Hematopoietic multipotent progenitor cell treated with erythropoietin and hydrocortisone succinate and interleukin-3 and kit ligand, for 15 days (in vitro differentiated cells): ENCODE data around the gene ZNF598.

Experiments used
- DNase-seq: peaks from one replicate; pipeline ENCODE4 v3.0.0-alpha.2; 2015; ENCODE audit warnings: low spot score

The ZNF598 gene

DNA sequence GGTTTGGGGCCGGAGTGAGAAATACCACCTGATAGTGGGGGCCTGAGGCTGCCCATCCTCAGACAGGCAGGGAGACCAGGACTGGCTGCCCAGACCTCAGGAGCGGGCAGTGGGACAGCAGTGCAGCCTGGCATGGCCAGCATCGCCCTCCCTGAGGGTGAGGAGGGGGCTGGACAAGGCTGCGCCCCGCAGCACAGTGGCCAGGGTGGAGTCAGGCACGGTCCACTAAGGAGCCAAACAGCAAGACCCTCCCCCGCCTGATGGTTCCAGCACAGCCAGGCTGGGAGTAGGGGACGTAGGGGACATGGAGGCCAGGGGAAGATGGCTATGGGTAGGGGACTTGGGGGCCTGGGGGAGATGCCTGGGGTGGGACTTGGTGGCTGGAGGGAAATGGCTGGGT lies 3.3 kb downstream of the ZNF598 start:
- no peak for DNase-seq

GRCh38 chr16:2005646-2006045 lies 4.0 kb downstream of the ZNF598 start:
- peak; percentile 58 for DNase-seq

DNA sequence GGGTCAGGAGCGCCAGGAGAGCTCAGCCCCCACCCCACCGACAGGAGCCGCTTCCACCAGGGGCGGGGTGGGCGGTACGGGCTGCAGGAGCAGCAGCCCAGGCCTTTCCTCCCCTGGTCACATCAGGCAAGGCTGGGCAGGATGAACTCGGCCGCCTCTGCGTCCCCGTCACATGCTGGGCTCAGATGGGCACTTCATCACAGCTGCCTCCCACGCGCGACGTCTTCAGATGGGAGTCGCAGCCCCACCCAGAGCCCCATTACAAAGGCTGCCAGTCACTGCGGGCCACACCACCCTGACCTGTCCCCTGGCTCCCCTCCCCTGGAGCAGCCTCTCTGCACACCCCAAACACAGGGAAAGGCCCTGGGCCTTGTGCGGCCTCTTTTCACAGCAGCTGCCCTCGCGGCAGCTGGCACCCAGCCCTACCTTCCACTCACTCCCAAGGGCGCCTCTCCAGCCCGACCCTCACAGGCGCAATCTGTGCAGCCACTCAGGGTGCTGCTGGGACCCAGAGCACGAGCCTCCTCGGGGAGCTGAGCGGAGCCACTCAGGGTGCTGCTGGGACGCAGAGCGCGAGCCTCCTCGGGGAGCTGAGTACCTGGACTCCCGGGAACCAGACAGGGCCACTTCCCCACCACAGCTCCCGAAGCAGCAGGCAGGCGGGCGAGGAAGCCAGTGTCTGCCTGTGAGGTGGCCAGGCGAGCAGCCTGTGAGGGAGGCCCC lies 4.7 kb downstream of the ZNF598 start:
- no peak for DNase-seq

- peak; percentile 92 for DNase-seq
Measured at GRCh38 chr16:2003827-2004641, 5.6 kb downstream of the ZNF598 start.

DNA sequence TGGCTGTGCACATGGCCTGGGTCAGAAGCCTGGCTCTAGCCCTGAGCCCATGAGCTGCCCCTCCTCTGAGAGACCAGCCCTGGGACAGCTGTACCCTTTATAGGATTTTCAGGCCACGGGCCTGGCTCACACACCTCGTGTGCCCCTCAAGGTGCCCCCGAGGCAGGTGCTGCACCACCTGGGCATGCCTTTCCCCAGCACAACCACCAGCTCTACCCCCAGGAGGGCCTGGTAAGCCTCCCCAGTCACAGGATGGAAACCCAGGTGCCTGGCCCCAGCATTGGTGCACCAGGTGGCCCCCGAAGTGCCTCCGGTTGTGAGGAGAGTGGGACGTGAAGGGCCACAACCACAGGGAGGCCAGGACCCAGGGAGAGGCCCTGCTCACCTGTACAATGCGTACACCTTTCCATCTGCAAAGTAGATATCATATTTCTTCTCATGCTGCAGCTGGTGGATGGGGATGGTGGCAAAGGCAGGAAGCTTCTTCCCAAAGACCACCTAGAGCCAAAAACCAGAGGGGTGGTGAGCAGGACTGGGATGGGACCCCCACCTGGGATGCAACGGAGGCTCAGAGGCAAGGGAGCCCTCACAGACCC lies 6.3 kb downstream of the ZNF598 start:
- DNase-seq: no peak

DNA sequence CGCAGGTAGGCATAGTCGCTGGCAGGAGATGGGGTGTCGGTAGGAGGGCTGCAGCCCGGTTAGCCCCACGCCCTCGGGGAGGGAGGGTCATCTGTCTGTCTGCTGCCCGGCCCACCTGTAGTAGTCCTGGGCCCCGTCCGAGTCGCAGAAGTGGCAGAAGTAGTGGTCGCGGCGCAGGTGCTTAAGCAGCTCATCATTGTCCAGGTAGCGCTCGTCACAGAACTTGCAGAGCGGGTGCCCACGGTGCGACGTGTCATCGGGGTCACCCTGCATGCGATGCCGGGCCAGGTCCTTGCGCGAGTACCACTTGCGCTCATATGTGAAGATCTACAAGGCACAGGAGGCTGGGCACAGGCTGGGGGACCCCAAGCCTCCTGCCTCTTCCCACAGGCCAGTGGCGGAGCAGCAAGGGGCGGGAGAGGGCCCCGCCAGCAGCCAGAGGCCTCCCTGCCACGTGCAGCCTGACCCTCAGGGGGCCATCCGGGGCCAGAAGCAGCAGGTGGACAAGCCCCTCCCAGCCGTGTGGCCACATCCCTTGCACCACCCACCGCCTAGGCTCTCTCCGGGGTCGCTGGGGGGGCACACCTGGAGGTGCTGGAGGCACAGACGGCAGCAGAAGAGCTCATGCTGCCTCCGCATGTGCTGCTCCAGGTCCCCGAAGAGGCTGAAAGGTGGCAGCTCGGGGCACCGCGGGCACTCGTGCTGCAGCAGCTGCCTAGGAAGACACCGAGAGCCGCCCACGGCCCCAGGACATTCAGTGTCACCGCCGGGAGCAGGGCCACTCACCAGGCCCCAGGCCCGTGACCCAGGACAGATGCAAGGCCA lies 7.0 kb downstream of the ZNF598 start:
- DNase-seq: no peak

DNA sequence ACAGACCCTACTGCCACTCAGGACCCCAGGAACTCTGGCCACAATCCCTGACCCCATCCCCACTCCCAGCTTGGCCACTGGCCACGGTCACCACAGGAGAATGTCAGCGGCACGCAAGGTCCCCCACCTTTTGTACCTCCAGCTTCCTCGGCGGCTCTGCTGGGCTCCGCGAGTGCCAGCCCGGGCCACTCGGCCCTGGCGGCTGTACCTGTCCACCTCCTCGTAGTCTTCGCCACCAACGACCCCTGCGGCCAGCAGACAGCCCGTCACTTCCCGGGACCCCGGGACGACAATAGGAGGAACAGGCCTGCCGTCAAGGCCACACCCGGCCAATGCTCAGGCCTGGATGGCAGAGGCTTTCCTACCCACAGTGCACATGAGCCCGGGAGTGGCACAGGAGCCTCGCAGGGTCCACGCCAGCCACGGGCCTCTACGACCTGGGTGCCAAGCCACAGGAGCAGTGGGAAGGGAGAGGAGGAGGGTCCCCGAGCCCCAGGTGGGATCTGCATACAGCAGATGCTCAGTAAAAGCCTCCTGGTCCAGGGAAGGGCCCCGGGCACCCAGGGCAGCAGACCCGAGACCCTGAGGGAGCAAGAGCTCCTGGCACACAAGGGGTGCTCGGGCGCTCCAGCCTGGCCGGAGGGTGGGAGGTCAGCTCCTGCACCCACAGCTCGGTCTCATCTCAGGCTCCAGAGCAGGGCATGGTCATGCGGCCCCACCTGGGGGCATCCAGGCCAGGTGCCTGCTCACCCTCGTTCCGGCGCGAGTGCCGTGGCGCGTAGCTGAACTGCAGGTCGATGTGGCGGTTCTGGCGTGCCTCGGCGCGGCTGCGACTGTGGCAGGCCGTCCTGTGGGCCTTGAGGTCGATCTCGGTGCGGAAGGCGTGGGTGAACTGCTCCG lies 7.9 kb downstream of the ZNF598 start:
- DNase-seq: no peak

- DNase-seq: no peak
Measured at GRCh38 chr16:2001035-2001434, 8.6 kb downstream of the ZNF598 start.

DNA sequence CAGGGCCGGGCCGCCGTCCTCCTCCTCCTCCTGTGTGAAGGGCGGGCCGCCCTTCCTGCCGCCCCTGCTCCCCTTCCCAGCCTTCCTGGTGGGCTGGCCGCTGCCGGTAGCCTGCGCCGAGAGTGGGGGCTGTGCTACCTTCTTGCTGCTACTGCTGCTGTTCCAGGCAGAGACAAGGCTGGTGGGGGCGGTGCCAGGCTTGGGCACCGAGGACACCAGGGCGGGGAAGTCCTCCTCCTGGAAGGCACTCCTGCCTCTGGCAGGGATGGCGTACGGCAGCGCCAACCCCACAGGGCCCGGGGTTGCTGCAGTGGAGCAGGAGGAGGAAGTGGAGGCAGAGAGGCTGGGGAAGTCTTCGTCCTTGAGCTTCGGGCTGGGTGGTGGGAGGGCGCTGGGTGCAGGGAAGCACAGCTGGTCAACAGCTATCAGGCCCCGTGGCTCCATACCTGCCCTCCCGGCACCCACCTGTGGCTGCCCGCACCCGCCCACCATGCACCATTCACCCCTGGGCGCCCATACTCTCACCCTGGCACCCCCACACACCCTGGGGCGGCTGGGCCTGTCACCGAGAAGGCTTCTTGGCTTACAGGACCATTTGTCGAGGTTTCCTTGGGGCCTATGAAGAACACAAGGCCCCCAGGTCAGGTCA lies 9.6 kb downstream of the ZNF598 start:
- DNase-seq: no peak

- DNase-seq: no peak
Measured at GRCh38 chr16:1998852-1999801, 10.5 kb downstream of the ZNF598 start.

DNA sequence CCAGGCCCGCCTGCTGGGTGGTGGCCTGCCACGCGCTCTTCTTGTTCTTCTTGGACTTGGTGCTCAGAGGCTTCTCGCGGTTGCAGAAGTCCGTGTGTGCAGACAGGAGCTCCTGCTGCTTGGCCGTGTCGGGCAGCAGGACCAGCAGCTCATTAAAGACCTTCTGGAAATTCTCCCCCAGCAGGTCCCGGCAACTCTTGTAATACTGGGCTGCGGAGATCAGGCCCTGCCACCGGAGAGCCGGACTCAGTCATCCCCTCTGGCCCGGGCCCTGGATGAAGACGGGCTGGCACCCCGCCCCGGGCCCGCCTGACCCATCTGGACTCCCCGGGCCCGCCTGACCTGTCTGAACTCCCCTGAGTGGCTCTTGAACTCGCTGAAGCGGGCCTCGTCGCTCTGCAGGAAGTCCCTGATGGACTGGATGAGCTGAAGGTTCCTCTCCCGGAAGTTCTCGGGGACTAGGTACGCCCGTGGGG lies 11.2 kb downstream of the ZNF598 start:
- no peak for DNase-seq

DNA sequence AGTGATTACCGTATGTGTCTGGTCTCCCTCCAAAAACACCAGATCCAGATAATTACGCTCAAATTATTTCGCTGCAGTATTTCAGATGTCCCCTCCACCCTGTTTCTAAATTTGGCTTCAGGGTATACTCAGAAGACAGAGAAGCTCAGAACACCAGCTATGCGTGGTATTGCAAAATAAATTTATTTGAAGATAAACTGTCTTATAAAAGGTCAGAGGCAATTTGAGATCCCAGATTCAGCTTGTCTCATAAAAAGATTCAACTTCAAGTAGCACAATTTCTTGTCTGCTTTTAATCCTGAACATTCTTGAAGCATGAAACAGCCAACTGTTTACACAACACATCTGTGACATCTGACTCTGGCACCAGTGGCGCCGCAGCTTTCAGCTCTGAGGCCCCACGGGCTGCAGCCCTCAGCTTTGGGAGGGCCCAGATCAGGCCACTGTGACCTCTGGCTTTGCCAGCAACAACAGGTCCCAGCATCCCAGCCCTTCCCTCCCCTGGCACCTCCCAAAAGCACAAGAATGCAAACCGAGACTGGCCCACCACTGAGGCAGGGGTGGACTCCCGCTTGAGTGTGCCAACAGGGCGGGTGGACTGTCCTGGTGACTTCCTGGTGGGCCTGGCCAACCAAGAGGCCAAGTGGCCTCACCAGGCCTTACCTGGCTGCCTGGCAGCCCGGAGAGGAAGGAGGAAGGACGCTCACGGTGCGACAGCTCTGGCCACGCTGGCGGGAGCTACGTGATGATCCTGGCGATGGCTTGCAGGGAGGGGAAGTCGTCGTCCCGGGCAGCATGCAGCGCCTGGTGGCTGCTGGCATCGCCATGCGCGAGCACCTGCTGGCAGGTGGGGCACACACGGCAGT lies 11.9 kb downstream of the ZNF598 start:
- DNase-seq: no peak

DNA sequence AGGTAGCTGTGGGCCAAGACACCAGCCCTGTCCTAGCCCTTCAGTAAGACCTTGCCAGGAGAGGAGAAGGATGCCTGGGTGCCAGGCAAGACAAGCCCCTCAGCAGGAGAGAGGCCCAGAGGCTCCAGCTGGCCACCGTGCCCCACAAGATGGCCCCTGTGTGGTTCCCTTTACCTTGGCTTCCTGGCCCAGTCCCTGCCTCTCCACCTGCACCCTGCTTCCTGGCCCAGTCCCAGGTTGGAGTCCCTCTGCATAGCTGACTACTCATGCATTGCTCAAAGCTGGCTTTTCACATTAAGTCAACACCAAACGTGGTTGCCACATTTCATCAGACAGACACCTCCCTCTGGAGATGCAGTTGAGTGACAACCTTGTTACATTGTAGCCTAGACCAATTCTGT lies 15.9 kb downstream of the ZNF598 start:
- no peak for DNase-seq

GRCh38 chr16:1992704-1993317 lies 16.8 kb downstream of the ZNF598 start:
- DNase-seq: no peak

DNA sequence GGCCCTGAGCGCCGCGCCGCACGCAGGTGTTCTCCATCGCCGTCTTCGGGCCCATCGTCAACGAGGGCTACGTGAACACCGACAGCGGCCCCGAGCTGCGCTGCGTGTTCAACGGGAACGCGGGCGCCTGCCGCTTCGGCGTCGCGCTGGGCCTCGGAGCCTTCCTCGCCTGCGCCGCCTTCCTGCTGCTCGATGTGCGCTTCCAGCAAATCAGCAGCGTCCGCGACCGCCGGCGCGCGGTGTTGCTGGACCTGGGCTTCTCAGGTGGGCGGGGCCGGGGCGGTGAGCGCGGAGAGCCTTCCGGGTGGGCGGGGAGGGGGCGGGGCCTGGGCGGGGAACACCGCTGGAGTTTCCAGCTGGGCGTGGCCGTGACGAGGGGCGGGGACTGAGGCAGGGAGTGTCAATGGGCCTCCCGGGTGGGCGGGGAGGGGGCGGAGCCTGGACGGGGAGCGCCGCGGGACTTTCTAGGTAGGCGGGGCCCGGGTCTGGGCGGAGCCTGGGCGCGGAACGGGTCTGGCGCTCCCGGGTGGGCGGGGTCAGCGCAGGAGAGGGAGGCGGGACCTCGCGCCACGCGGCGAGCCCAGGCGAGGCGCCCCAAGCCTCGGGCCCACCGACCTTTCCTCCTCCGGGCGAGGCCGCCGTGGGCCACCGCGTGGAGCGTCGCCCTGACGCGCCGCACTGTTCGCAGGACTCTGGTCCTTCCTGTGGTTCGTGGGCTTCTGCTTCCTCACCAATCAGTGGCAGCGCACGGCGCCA lies 17.5 kb downstream of the ZNF598 start:
- peak; percentile 96 for DNase-seq

DNA sequence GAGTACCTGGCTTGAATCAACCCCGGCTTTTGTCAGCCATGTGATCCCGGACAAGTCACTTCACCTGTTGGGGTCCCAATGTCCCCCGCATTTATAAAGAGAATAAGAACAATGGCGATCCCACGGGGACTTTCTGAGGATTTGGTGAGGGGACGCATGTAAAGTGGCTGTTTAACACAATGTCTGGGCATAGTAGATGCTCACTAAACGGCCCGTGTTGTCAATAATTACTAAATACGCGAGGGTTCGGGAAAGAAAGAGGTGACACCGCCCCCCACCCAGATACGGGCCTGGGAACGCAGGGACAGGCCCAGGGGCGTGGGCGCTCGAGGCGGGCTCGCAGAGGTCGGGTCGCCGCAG lies 18.1 kb downstream of the ZNF598 start:
- DNase-seq: no peak

GRCh38 chr16:1991135-1991551 lies 18.5 kb downstream of the ZNF598 start:
- DNase-seq: no peak
